ENCODE results near the gene TEK. TPM values are rescaled to one million over a fixed set of nuclear protein-coding genes. Genes with fewer than 3 reads are reported as not detected.

Gene TEK
- total RNA-seq, 2 donors from 2014 or later = 1.6 to 6.3 TPM

- Histone ChIP-seq H3K27ac (no peak overlapping the region), H3K27me3 (no peaks in the 10 kb centered on the region), H3K9me3 (no peaks in the 10 kb centered on the region), H3K9ac (ENCODE audit: low read depth in 2 of 2, low read length in 2 of 2) (no peak overlapping the region), H3K4me3 (no peak overlapping the region), H3K36me3 (no peaks in the 10 kb centered on the region), H3K4me1 (no peaks in the 10 kb centered on the region)
- DNase-seq = no peak
- intact Hi-C loops (cut with DNase I) = loop anchor here (10.0 kb wide), 1 partner anchor 159 kb away; no protein-coding TSS in a partner anchor
- TF ChIP-seq, protein P1, sequence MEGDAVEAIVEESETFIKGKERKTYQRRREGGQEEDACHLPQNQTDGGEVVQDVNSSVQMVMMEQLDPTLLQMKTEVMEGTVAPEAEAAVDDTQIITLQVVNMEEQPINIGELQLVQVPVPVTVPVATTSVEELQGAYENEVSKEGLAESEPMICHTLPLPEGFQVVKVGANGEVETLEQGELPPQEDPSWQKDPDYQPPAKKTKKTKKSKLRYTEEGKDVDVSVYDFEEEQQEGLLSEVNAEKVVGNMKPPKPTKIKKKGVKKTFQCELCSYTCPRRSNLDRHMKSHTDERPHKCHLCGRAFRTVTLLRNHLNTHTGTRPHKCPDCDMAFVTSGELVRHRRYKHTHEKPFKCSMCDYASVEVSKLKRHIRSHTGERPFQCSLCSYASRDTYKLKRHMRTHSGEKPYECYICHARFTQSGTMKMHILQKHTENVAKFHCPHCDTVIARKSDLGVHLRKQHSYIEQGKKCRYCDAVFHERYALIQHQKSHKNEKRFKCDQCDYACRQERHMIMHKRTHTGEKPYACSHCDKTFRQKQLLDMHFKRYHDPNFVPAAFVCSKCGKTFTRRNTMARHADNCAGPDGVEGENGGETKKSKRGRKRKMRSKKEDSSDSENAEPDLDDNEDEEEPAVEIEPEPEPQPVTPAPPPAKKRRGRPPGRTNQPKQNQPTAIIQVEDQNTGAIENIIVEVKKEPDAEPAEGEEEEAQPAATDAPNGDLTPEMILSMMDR (IDR thresholded peaks at IDR 0.05) = no peak
These were observed 84.9 kb downstream of the TEK start for GRCh38 chr9:27193886-27194285.

GRCh38 chr9:27194401-27195091 is 85.5 kb downstream of the TEK start:
- H3K4me1 ChIP-seq = no peaks in the 10 kb centered on the region
- no peak overlapping the region for H3K27ac ChIP-seq
- no peak overlapping the region for H3K4me3 ChIP-seq
- no peak overlapping the region for H3K9ac ChIP-seq (ENCODE audit: low read depth in 2 of 2, low read length in 2 of 2)
- H3K9me3 ChIP-seq = no peaks in the 10 kb centered on the region
- intact Hi-C loops (cut with DNase I) = loop anchor here (10.0 kb wide), 1 partner anchor 160 kb away; no protein-coding TSS in a partner anchor
- H3K36me3 ChIP-seq = no peaks in the 10 kb centered on the region
- H3K27me3 ChIP-seq = no peaks in the 10 kb centered on the region
- no peak for DNase-seq
- TF ChIP-seq, protein P1 (IDR thresholded peaks at IDR 0.05) = no peak

DNA sequence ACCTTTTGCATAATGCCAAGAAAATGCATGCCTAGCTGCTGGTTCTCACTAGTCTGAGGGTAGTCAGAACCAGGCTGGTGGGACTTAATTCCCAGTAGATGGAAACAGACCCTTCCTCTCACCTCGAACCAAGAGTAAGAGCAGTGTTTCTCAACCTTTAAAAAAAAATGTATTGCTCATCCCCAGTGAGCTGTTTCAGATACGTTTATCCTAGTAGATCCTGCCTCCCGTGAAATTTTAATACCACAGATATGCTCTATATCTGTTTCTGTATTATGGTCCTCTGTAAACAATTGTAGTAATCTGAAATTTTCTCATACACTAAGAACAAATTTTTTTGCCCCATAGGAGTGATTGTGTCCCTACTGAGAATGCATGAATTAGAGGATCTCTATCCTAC is 86.2 kb downstream of the TEK start:
- no peaks in the 10 kb centered on the region for H3K4me1 ChIP-seq
- H3K9ac ChIP-seq (ENCODE audit: low read depth in 2 of 2, low read length in 2 of 2) = no peak overlapping the region
- no peaks in the 10 kb centered on the region for H3K9me3 ChIP-seq
- no peak overlapping the region for H3K27ac ChIP-seq
- TF ChIP-seq, protein P1 (IDR thresholded peaks at IDR 0.05) = no peak
- intact Hi-C loops (cut with DNase I) = loop anchor here (10.0 kb wide), 1 partner anchor 160 kb away; no protein-coding TSS in a partner anchor
- no peaks in the 10 kb centered on the region for H3K27me3 ChIP-seq
- H3K36me3 ChIP-seq = no peaks in the 10 kb centered on the region
- H3K4me3 ChIP-seq = no peak overlapping the region
- DNase-seq = no peak

GRCh38 chr9:27196383-27196782 is 87.4 kb downstream of the TEK start:
- intact Hi-C loops (cut with DNase I) = loop anchor here (10.0 kb wide), 1 partner anchor 162 kb away; no protein-coding TSS in a partner anchor
- no peak for DNase-seq
- Histone ChIP-seq H3K9ac (ENCODE audit: low read depth in 2 of 2, low read length in 2 of 2) (no peak overlapping the region), H3K9me3 (no peaks in the 10 kb centered on the region), H3K4me1 (no peaks in the 10 kb centered on the region), H3K27ac (no peak overlapping the region), H3K36me3 (no peaks in the 10 kb centered on the region), H3K4me3 (no peak overlapping the region), H3K27me3 (no peaks in the 10 kb centered on the region)
- TF ChIP-seq, protein P1 (IDR thresholded peaks at IDR 0.05) = no peak

GRCh38 chr9:27198190-27198589 is 89.2 kb downstream of the TEK start:
- Histone ChIP-seq H3K36me3 (no peaks in the 10 kb centered on the region), H3K4me3 (no peak overlapping the region), H3K27ac (no peak overlapping the region), H3K4me1 (no peaks in the 10 kb centered on the region), H3K9me3 (no peaks in the 10 kb centered on the region), H3K9ac (ENCODE audit: low read depth in 2 of 2, low read length in 2 of 2) (no peak overlapping the region), H3K27me3 (no peaks in the 10 kb centered on the region)
- TF ChIP-seq, protein P1 (IDR thresholded peaks at IDR 0.05) = no peak
- intact Hi-C loops (cut with DNase I) = loop anchor here (10.0 kb wide), 1 partner anchor 163 kb away; no protein-coding TSS in a partner anchor
- no peak for DNase-seq

Data from colonic mucosa (tissue), 4 donors.